ENCODE results near the gene RAD51AP1. TPM values are rescaled to one million over a fixed set of nuclear protein-coding genes. Genes with fewer than 3 reads are reported as not detected.

RAD51AP1 gene
- total and polyA plus RNA-seq, 2 donors (not counting 3 experiments of a cell fraction or from before 2014, with no cell fraction given) = 9.0 to 23.1 TPM

GRCh38 chr12:4505376-4505986 lies 33.2 kb upstream of the RAD51AP1 start:
- no peak overlapping the region for H3K27ac ChIP-seq (ENCODE audit: insufficient read depth, low read depth, low read length)
- H3K79me2 ChIP-seq (ENCODE audit: control insufficient read depth, insufficient read depth, low read length) = no peaks in the 10 kb centered on the region
- H3K4me1 ChIP-seq (ENCODE audit: control insufficient read depth, extremely low read depth, insufficient read depth, low read length) = no peaks in the 10 kb centered on the region
- no peak overlapping the region for H3K9ac ChIP-seq (replicated peaks; ENCODE audit: extremely low read depth, insufficient read depth, low read length)
- DNase-seq (ENCODE audit: low read depth, low spot score) (no peak), FAIRE-seq (no peak)
- no peak overlapping the region for H3K4me3 ChIP-seq (replicated peaks in 1 of 3; ENCODE audit: insufficient read depth in 1 of 3, low read depth in 1 of 3, low read length in 3 of 3)
- peaks cover 2 to 7% of the 10 kb centered on the region in 2 experiments for H3K36me3 ChIP-seq (ENCODE audit: control insufficient read depth in 2 of 2, extremely low read depth in 1 of 2, insufficient read depth in 2 of 2, low read length in 2 of 2)
- H4K20me1 ChIP-seq (replicated peaks; ENCODE audit: control insufficient read depth, extremely low read depth, insufficient read depth, low read length) = no peaks in the 10 kb centered on the region
- H3K9me3 ChIP-seq (replicated peaks; ENCODE audit: control insufficient read depth, insufficient read depth, low read length) = no peaks in the 10 kb centered on the region
- no peak overlapping the region for H3K4me2 ChIP-seq (ENCODE audit: insufficient read depth, low read length)
- intact Hi-C loops (cut with micrococcal nuclease) (no loop called here), dilution Hi-C loops (cut with MboI; ENCODE audit: extremely low pct_ligation_motif_present, low sequenced_read_pairs) (no loop called here)
- H2AFZ ChIP-seq (ENCODE audit: low read depth, low read length) = no peak overlapping the region
- ChIA-PET CTCF (interaction anchor here (1.2 kb wide), 1 partner anchor 620 kb away, joined by 3 read pairs; no protein-coding TSS in a partner anchor), POLR2A (no interaction called here)
- no peak for TF ChIP-seq FOS (IDR thresholded peaks at IDR 0.05; ENCODE audit: borderline replicate concordance, insufficient read depth, low read length)
- TF ChIP-seq, protein P1, sequence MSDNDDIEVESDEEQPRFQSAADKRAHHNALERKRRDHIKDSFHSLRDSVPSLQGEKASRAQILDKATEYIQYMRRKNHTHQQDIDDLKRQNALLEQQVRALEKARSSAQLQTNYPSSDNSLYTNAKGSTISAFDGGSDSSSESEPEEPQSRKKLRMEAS (IDR thresholded peaks at IDR 0.05; ENCODE audit: insufficient read depth, insufficient read length) = no peak
- TF ChIP-seq MYC (IDR thresholded peaks at IDR 0.05; ENCODE audit: low read depth, low read length) = no peak
- no peak for TF ChIP-seq POLR2A (IDR thresholded peaks at IDR 0.05; ENCODE audit: low read depth, low read length)
- TF ChIP-seq CTCF (IDR thresholded peaks at IDR 0.05; ENCODE audit: extremely low read depth in 1 of 2, insufficient read depth in 1 of 2, low read depth in 1 of 2, low read length in 2 of 2) = no peak
- TF ChIP-seq JUN (IDR thresholded peaks at IDR 0.05; ENCODE audit: borderline replicate concordance, insufficient read depth, insufficient read length, low read depth) = no peak
- no peak for TF ChIP-seq GATA2 (IDR thresholded peaks at IDR 0.05; ENCODE audit: insufficient read depth, insufficient read length, low read depth, low read length)
- no peak for TF ChIP-seq POLR2AphosphoS5 (IDR thresholded peaks at IDR 0.05; ENCODE audit: insufficient read depth, low read depth, low read length)
- no peak for TF ChIP-seq EZH2 (IDR thresholded peaks at IDR 0.05; ENCODE audit: borderline replicate concordance, low read depth, low read length, severe bottlenecking)
- no TSS peak for BruUV-seq (replicated peaks)
- no peaks in the 10 kb centered on the region for H3K9me1 ChIP-seq (replicated peaks; ENCODE audit: control insufficient read depth, extremely low read depth, insufficient read depth, low read length)
- no peaks in the 10 kb centered on the region for H3K27me3 ChIP-seq (ENCODE audit: control insufficient read depth in 2 of 2, insufficient read depth in 2 of 2, low read length in 2 of 2)

Data from endothelial cell of umbilical vein (primary cell).